ENCODE data around the gene RAMP3. TPM values are rescaled to one million over a fixed set of nuclear protein-coding genes. Genes with fewer than 3 reads are reported as not detected.
A peak's percentile ranks its signal among the peaks of the same experiment; 100 is the strongest.

RAMP3 gene
- total and polyA plus RNA-seq, 10 of the 15 experiments (the other 5 are each of a cell fraction or from before 2014, with no cell fraction given), result not detected

- no peak for TF ChIP-seq ZSCAN29 (IDR thresholded peaks at IDR 0.05)
These were observed 66.4 kb downstream of the RAMP3 start (continued) for GRCh38 chr7:45223728-45224630.

- no TSS peak for BruUV-seq (replicated peaks)
- peak; percentile 85 for TF ChIP-seq REST (IDR thresholded peaks at IDR 0.05; ENCODE audit: low read depth, low read length)
- no peak for TF ChIP-seq BMI1 (IDR thresholded peaks at IDR 0.05; ENCODE audit: borderline replicate concordance)
- ChIA-PET POLR2A (no interaction called here), CTCF (no interaction called here), RAD21 (ENCODE audit: unreplicated experiment) (interaction anchor here (0.6 kb wide), 1 partner anchor 22 kb away, joined by 3 read pairs; no protein-coding TSS in a partner anchor), SMC1A (ENCODE audit: uncharacterized antibody, unreplicated experiment) (no interaction called here)
- H4K20me1 ChIP-seq (ENCODE audit: control insufficient read depth, insufficient read depth), result no peaks in the 10 kb centered on the region
- no peaks in the 10 kb centered on the region for H3K79me2 ChIP-seq (ENCODE audit: control insufficient read depth, insufficient read depth, low read length)
- H3K9ac ChIP-seq (ENCODE audit: control insufficient read depth, insufficient read depth, low read length), result no peak overlapping the region
- no peak overlapping the region for H3K27ac ChIP-seq (ENCODE audit: control insufficient read depth, insufficient read depth)
- no peak overlapping the region for H2AFZ ChIP-seq (ENCODE audit: control insufficient read depth, low read depth, low read length)
- in situ Hi-C loops (cut with MboI) (no loop called here), intact Hi-C loops (cut with micrococcal nuclease; ENCODE audit: unreplicated experiment) (no loop called here)
- FAIRE-seq, result no peak
- H3K4me1 ChIP-seq (ENCODE audit: control insufficient read depth, insufficient read depth, low read length), result no peaks in the 10 kb centered on the region
- no peak overlapping the region for H3K4me3 ChIP-seq
- DNase-seq (ENCODE audit: low read depth, low spot score), result no peak
- H3K36me3 ChIP-seq (ENCODE audit: control insufficient read depth in 2 of 2, insufficient read depth in 2 of 2, low read length in 1 of 2), result no peaks in the 10 kb centered on the region
- peaks cover 0 to 8% of the 10 kb centered on the region in 2 experiments; a peak in 1 of 4 replicates for H3K27me3 ChIP-seq (replicated peaks in 1 of 2; ENCODE audit: control insufficient read depth in 2 of 2, insufficient read depth in 2 of 2, low read length in 1 of 2)
- H3K9me3 ChIP-seq (replicated peaks; ENCODE audit: control insufficient read depth, insufficient read depth, low read length), result no peaks in the 10 kb centered on the region
- 3% methylated on average over 3 of the region's 3 CpGs for WGBS (ENCODE audit: insufficient coverage, insufficient replicate concordance, low lambda C conversion rate, missing lambda C conversion rate)
- no peak for ATAC-seq
- H3K4me2 ChIP-seq (ENCODE audit: control insufficient read depth, insufficient read depth), result no peak overlapping the region
These were observed 67.2 kb downstream of the RAMP3 start for GRCh38 chr7:45224832-45225231.

Data from GM12878 (cell line).